A204.1 (cell line): Measurements from ENCODE around the gene U2SURP.

Experiments
- FAIRE-seq: peaks from 2 replicates; lab custom pipeline; 2012; peaks lifted over from hg19 to GRCh38; lab: Jason Lieb, UNC

U2SURP gene

DNA sequence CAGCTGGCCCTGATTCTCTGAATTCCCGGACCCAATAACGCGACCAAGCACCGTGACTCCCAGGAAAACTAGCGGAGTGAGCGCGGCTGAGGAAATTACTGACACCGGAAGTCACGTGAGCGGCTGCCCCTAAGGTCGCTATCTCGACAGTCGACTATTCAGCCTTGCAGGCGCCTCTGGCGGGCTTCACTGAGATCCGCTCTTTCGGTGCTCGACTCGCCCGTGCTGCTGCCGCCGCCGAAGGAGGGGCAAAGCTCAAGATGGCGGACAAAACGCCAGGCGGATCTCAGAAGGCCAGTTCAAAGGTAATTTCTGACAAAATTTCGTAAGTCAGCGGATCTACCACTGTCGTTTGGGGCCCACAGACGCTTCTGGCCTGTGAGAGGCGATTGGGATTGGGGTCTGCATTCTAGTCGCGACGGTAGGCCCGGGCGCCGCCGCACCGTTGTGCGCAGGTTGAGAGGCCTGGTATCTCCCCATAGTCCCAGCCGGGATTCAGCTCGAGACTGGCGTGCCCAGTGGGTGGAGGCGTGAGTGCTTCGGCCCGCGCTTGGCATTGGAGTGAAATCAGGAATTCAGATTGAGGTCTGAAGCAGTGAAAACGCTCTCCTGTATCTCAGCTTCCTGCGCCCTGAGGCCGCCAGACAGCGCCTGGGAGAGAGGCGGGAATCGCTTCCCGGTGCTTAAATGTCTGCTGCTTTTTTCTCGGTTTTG, at the start of gene U2SURP:
U2SURP (plus strand) TSS at position 202 of the 714 bp plus-strand sequence; CDS start at position 261, 59 bp downstream.
- peak; percentile 85 for FAIRE-seq

DNA sequence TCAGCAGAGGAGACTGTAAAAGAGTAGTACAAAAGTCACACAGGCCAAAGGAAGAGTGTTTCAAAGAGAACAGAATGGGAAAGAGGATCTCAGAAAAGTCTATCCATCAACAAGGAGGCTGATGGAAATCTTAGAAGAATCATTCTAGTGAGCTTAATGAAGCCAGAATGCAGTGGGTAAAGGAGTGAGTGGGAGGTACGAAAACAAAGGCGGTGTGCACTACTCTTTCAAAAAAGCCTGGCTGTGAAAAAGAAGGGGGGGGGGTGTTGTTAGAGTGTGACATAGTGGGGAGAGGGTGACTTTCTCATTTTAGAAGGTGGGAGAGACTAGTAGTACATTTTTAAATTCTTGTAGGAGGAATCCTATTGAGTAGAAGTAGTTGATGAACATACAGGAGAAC, 49.6 kb upstream of the U2SURP start:
- no peak for FAIRE-seq

DNA sequence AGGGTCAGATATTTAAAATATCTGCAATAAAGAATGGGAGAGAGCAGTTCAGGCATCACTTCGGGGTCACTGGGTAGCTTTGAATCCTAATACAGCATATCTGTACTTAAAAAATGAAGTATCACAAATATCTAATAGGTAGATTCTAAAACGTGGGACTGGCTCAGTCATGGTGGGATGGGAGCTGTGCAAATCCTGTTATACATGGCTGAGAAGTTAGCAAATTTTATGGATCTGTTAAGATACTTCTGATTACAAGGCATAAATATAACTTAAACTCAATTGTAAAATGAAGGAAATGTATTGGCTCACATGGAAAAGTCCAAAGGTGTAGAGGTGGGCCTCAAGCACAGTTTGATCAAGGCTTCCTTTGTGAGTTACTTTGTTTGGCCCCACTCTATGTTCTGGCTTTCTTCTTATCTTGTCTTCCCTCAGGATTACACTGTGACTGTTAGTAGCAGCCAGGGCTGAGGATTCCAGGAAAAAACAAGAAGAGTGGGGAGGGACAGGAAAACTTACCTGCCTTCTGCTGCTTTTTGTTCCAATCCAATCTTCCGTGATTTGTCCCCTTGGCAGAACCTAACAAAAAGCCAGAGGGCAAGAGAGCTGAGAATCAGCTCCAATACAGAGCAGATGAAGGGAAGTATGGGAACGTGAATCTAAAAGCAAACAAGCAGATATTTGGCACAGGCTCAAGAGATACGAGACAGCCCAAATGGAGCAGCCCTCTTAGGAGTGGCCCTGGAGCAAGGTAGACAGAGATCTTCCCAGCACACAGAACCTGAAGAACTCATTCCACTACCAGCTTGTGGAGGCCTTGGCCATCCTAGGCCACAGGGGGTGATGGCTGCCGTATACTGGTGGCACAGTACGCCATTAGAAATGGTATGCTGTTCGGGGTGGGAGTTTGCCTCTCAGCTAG, 48.8 kb upstream of the U2SURP start:
- FAIRE-seq, result no peak

DNA sequence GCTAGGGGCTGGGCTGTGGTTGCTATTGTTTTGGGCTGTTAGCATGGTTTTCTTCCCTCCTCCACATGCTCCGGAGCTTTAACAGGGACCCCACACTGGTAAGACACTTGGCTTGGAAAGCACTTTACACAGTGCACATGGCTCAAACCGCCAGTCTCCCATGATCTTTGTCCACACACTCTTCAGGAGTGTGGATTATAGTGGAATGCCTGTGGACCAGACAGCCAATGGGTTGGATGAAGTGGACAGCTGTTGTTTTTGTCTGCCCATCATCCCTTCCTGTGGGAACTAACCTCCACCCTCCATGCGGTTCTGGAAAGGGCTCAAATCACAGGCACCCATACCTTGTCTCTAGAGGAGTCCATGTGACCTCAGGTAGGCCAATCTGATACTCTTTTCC, 47.9 kb upstream of the U2SURP start:
- FAIRE-seq, result no peak

DNA sequence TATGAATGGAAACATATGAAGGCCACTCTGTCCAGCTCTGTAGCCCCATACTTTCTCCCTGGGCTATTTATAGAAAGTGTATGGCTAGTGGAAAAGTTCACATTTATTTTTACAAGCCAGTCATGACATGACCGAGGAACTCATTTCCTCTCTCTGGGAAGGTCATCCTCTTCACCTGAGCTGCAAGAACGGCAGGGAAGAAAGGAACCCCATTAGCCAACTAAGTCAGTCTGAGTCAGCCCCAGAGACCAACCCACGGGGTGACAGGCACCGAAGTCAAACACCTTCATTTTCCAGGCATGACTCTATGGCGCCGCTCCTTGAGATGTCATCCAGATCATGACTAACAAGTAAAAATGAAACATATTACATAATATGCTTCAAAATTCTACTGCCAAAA, 42.7 kb upstream of the U2SURP start:
- FAIRE-seq, result no peak

DNA sequence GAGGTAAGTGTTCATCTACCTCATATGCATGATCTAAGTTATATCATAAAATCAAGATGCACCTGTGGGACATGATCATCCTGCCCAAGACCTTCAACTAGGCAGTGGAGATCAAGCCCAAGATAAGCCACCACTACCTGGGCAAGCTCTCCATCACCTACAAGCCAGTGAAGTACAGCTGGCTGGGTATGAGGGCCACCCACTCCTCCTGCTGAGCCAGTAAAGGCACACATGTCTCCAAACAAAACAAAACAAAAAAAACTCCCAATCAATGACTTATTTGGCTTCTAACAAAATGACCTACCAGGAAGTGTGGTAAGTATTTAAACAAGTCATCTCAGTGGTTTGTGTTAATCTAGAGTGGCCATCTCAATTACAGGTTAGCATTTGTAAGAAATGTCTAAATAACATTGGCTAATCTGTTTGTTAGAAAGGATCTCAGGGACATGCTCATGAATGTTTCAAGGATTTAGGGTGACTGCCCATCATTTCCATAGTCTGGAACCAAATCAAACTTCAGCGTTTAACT, 41.0 kb upstream of the U2SURP start:
- no peak for FAIRE-seq

DNA sequence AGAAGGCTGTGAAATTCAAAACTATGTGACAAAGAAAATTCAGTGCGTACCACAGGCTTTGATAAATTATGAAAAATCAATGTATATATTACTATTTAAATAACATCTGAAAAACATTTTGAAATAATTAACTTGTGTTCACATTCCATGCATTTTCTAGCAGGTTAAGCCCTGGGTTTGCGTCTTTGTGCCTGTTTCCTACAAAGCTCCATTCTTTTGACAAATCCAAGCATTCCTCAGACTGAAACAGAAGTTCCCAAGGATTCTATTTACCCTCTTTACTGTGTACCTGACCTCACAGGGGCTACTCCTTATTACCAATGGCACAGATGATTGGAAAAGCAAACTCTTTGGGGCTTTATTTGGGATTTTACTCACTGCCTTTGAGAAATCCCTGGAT, 39.8 kb upstream of the U2SURP start:
- no peak for FAIRE-seq

DNA sequence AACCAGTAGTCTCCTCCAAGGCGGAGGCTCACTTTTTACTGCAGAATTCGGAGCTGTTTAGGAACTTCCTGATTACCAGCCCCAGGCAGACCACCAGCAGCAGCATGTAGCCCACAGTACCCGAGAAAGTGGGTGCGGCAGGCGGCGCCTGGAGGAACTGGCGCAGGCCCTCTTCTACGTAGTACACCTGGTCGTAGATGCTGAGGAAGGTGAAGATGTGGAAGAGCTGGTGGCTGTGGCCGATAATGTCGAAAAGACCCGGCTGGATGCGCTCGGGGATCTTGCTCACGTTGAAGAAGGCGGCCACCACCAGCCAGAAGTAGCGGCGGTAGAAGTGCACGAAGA, 39.2 kb upstream of the U2SURP start:
- FAIRE-seq, result no peak

DNA sequence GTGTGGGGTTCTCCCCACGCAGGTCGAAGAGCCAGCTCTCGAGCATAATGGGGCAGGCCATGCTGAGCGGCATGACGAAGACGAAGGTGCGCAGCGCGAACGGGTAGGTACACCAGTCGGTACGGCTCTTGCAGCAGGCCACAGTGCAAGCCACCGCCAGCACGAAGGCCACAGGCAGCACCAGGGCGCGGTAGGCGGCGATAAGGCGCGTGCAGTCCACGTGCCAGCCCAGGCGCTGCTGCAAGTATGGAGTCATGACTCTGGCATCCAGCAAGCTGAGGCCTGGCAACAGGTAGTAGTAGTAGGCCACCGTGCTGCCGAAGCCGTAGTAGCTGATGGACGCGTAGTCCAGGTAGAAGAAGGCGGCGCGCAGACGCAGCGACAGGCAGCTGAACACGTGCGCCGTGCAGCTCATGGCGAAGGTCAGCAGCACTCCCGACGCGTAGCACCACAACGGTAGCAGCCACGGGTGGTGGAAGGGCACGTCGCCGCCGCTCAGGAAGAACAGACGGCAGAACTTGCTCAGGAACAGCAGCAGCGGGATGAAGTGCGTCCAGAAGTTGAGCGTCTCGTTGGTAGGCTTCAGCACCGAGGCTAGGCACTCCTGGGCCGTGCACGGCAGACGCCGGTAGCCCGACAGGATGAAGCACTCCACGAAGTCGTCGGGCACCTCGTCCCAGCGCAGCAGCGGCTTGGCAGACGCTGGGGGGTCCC, 38.7 kb upstream of the U2SURP start:
- FAIRE-seq, result no peak

DNA sequence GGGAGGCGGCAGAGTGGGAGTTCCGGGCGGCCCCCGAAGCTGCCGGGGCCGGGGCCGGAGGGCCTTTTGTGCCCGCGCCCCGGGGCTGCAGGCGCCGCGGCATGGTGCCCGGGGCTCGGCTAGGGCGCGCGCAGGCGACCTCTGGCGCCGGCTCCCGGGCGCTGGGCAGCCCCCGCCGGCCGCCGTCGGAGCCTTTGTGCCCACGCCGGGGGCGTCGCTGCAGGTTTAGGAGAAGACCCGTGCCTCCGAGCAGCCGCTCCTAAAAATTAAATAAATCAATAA, 38.2 kb upstream of the U2SURP start:
- no peak for FAIRE-seq

DNA sequence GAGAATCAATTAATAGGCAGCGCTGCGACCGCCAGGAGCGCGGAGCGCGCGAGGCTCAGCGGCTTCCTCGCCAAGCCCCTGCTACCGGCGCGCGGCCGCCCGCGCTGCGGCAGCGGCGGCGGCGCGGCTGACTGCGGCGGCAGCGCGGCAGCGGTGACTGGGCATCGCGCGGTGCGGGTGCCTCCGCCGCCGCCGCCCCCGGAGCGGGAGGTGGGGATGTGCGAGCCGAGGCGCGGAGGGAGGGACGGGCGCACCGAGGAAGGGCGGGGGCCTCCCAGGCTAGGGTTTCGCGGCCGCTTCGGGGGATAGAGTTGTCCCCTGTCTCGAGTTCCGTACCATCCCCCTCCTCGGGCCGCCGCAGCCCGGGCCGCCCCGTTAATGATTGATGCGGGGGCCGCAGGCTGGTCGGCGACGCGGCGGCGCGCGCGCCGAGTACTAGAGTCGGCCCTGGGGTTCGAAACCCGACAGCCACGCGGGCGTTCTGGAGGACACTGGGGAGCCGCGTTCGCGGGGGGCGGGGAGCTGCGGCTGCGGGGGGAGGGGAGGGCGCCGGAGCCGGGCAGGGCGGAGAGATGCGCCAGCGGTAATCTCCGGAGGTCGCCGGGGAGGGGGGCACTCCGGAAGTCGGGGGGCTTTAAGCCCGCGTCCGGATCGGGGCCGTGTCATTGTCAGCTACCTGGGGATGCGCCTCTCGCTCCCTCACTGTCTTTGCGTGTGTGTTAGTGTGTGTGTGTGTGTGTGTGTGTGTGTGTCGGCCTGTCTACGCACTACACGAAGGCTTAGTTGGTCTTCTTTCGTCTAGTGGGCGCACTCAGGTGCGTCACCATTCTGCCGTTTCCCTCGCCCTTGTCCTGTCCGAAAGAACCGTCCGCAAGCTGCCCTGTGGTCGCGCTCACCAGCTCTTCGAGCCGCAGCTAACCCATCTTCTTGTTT, 37.6 kb upstream of the U2SURP start, which contains the start of gene PAQR9:
PAQR9 (minus strand) TSS at position 159 of the 933 bp plus-strand sequence. CDS start 338 bp downstream, outside the sequence.
- FAIRE-seq, result no peak

DNA sequence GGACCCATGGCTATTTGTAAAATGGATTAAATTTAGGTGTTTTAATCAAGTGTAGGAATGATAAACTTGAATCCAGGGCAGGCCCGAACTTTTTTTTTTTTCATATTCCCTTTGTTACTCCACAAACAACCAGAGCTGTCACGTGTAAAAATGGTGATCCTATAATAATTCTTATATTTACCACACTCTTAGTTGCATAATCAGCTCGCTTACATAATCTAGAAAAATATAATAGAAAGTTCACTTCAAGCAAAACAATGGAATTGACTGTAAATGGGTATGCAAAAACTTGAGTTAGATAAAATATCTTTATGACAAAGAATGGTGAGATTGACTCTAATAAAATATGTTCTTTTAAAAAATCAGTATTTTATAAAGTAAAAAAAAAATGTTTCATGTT, 35.8 kb upstream of the U2SURP start:
- no peak for FAIRE-seq

DNA sequence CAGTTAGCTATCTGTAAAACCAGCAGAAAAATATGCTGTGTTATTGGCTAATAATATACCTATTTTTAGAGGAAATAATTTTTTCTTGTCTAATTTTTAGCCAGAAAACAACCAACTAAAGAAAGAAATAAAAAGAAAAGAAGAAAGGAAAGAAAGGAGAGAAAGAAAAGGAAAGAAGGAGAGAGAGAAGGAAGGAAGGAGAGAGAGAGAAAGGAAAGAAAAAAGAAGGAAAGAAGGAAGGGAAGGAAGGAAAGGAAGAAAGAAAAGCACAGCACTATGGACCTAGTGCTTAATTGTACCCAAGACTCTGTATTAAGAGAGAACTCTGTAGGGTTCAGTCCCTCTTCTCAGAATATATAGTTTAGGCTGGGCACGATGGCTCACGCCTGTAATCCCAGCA, 34.6 kb upstream of the U2SURP start:
- no peak for FAIRE-seq

DNA sequence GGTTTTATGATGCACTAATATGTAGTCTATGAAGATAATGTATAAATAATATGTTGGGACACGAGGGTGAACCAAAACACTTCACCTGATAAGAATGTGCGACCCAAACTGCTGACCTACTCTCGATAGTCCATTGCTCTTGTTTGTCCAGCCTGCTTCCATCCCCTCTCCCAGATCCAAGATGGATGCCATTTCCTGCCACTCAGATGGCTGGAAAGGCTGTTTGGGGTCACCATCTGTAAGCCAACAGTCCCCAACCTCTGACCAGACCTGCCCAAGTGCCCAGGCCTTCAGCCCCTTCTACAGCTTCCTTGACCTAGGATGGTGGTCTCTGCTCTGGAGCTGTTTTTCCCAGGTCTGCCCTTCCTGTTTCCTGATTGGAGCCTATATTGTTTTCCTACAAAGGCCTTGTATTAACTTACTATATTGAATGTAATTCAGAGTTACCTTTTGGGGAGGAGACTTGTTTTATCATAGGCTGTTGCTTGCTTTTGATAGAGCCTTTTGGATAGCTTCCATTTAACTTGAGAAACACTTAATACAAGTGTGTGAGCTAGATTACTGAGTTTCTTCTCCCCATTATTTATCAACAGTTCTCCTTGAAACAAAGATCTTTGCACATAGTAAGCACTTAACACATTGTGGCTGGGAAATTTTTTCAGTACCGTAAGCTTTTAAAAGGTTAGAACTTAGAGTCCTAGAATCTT, 32.9 kb upstream of the U2SURP start:
- FAIRE-seq, result no peak

DNA sequence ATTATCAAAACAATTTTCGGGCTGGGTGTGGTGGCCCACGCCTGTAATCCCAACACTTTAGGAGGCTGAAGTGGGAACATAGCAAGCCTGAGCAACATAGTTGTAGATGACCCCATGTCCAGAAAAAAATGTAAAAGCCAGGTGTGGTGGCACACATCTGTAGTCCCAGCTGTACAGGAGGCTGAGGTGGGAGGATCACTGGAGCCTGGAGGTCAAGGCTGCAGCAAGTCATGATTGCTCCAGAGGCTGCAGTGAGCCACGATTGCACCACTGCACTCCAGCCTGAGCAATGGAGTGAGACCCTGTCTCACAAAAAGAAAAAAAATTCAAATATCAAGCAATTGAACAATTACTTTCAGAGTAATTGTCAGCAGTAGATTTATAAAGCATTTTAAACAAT, 29.9 kb upstream of the U2SURP start:
- FAIRE-seq, result no peak

DNA sequence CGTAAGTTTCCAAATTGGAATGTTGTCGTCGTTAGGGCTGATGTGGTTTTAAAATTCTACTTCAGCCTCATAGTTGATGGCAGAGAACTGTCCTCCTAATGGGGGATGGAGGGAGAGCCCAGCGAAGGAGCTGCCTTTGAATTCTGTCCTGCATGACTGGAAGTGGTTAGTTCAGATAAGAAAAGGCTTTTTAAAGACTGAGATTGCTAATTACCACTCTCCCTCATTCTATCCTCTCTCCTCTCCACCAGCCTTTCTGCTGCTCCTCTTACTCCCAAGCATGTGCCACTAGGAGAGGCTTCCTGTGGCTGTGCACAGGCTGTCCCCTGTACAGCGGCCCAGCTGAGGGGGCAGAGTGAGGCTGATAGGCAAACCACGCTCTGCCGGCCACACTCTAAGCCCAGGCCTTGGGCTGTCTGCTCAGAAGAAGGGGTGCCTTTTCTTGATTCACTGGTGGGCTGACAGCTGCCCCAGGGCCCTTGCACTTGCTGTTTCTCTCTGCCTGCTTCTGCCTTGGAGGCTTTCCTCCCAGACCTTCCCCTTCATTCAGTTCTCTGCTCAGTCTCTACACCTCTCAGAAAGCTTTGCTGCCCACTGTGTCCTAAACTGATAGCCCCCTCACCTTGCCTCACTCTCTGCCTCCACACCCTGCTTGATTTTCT, 29.1 kb upstream of the U2SURP start:
- FAIRE-seq, result no peak

DNA sequence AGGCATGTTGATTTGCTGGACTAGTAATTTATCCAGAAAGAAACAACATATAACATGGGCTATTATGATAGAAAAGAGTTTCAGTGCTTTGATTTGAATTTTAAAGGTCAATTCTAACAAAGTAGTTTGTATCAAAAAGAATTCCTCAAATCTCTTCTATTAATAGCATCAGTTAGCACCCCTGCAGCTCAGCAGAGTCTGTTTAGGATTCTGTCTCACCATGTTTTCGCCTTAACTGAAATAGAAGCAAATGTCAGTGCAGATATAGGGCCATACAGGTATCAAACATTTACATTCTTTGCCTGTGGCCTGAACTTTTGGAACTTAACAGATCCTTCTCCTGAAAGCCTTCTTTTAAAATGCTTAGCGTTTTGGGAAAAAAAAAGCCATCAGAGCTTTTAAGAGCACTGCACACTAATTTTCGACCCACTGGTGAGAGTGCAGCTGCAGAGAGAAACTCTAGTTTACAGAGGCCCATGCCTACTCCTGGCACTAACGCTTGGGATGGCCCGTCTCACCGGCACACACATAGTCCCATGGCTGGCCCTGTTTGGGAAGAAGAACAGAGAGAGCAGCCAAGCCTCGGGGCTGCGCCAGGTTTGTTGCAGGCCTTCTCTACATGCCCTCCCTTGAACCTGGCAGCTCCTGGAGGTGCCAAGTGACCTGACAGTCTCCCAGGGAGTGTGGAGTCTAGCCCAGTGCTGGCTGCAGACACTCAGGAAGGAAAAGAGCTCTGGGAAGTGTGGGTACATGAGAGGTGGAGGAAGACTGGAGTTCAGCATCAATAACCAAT, 28.0 kb upstream of the U2SURP start:
- no peak for FAIRE-seq

DNA sequence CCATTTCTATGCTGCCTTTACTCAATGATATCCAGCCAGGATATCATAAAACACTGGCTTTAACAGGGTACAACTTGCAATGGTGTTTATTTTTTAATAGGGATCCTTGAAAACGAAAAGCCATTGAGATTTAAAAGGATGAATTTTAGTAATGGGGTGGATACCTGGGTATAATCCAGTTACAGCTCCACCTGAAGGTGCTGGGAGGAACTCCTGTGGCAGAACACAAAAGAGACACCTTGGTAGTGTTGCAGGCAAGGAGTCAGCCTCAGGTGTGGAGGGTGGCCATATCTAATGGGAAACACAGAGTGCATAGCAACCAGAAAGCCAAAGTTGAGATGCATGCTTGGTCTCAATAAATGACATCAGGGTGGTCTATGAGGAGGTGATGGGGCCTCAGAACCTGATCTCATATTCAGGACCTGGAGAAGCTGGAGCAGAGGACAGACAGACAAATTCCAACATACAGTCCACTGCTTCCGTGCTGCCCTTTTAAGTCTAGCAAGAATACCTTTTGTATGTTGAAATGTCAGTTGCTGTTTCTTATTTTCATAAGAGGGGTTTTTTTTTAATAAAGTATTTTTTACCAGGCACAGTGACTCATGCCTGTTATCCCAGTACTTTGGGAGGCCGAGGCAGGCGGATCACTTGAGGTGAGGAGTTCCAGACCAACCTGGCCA, 25.9 kb upstream of the U2SURP start:
- no peak for FAIRE-seq
